HCT116 (cell line): ENCODE results near the gene CAMK2G. TPM values are rescaled to one million over a fixed set of nuclear protein-coding genes. Genes with fewer than 3 reads are reported as not detected.
A peak's percentile ranks its signal among the peaks of the same experiment; 100 is the strongest.

ENCODE experiments used
- ATAC-seq: fragments of 200-7000 bp; cut with Tn5 transposase; 2 replicates; pipeline ENCODE4 v1.9.1; 2020; ENCODE audit warnings: mild to moderate bottlenecking, moderate library complexity
- BruUV-seq: library from RNA; stranded (reverse); fragments of 400-500 nt; replicated peaks from 2 replicates; lab custom pipeline; 2021; lab: Mats Ljungman, UMichigan
- CTCF ChIA-PET: fragments of 300-600 bp; sonication (Branson Sonifier 250); formaldehyde crosslinking; loops from one replicate; lab custom pipeline; 2021; ENCODE audit warnings: antibody characterized with exemption; lab: Charles Lee
- POLR2A ChIA-PET: fragments of 300-600, 350-600 bp; sonication (Branson Sonifier 250); formaldehyde crosslinking; loops from one replicate; lab custom pipeline; 2021; ENCODE audit warnings: antibody characterized with exemption; lab: Charles Lee
- RAD21 ChIA-PET, 2 experiments: fragments of 300-600 bp; sonication (Branson Sonifier 250); formaldehyde crosslinking; loops; one replicate each; lab custom pipeline; 2023; ENCODE audit warnings: low total read pairs in 2 of 2; ENCODE audit not compliant: uncharacterized antibody in 2 of 2, unreplicated experiment in 2 of 2, low non-redundant PET in 1 of 2; lab: Charles Lee
- DNase-seq: peaks from one replicate; pipeline ENCODE4 v3.0.0-alpha.2; 2010; ENCODE audit warnings: low read depth, low spot score
- H2AFZ ChIP-seq: fragments of 200-600 bp; shearing (Covaris generic), sonication (generic); 2 replicates; pipeline ENCODE4 v1.6.1; 2017; ENCODE audit warnings: low read depth, mixed run types, mixed read lengths, antibody characterized with exemption, low read length; ENCODE audit not compliant: poor library complexity, severe bottlenecking
- H3K27ac ChIP-seq: 2 replicates; pipeline ENCODE4 v1.5.1; 2012; ENCODE audit warnings: low read depth, low read length
- H3K27me3 ChIP-seq: fragments of 200-600 bp; sonication (generic); 2 replicates; pipeline ENCODE4 v1.6.1; 2016; ENCODE audit warnings: mixed run types, low read length, mixed read lengths; ENCODE audit not compliant: insufficient read depth
- H3K36me3 ChIP-seq, 2 experiments: fragments of 200-500 bp in 1 of 2; fragments of 200-600 bp in 1 of 2; sonication (Bioruptor generic) in 1 of 2; sonication (generic) in 1 of 2; 2 replicates each; pipeline versions ENCODE4 v1.5.1 to v1.6.1; 2014 to 2016; ENCODE audit warnings: low read length in 2 of 2, inconsistent platforms in 1 of 2, mixed read lengths in 1 of 2, mixed run types in 1 of 2; ENCODE audit not compliant: insufficient read depth in 2 of 2, control insufficient read depth in 1 of 2
- H3K4me1 ChIP-seq, 2 experiments: fragments of 200-600 bp in 1 of 2; sonication (generic) in 1 of 2; 2 replicates each; pipeline versions ENCODE4 v1.5.1 to v1.6.1; 2012 to 2017; ENCODE audit warnings: low read length in 2 of 2, inconsistent platforms in 1 of 2, mild to moderate bottlenecking in 1 of 2, mixed read lengths in 1 of 2, mixed run types in 1 of 2, moderate library complexity in 1 of 2; ENCODE audit not compliant: insufficient read depth in 2 of 2, control insufficient read depth in 1 of 2
- H3K4me2 ChIP-seq: fragments of 200-600 bp; sonication (generic); 2 replicates; pipeline ENCODE4 v1.6.1; 2017; ENCODE audit warnings: mixed run types, low read length, mixed read lengths
- H3K4me3 ChIP-seq, 2 experiments: fragments of 200-600 bp in 1 of 2; sonication (generic) in 1 of 2; replicated peaks in 1 of 2; 2 replicates each; pipeline ENCODE4 v1.5.1; 2011 to 2016; ENCODE audit warnings: low read length in 2 of 2, control low read depth in 1 of 2, low read depth in 1 of 2, mild to moderate bottlenecking in 1 of 2, mixed read lengths in 1 of 2, mixed run types in 1 of 2
- H3K79me2 ChIP-seq: fragments of 200-600 bp; sonication (generic); 2 replicates; pipeline ENCODE4 v1.6.1; 2017; ENCODE audit warnings: mild to moderate bottlenecking, mixed run types, low read length, moderate library complexity, mixed read lengths; ENCODE audit not compliant: insufficient read depth
- H3K9ac ChIP-seq: fragments of 200-600 bp; sonication (generic); 2 replicates; pipeline ENCODE4 v1.6.1; 2016; ENCODE audit warnings: low read length, mixed read lengths
- H3K9me2 ChIP-seq: fragments of 200-600 bp; sonication (generic), shearing (Covaris generic); 2 replicates; pipeline ENCODE4 v1.6.1; 2017; ENCODE audit warnings: mixed run types, mild to moderate bottlenecking, moderate library complexity; ENCODE audit not compliant: insufficient read depth
- H3K9me3 ChIP-seq, 2 experiments: fragments of 200-500 bp in 1 of 2; fragments of 200-600 bp in 1 of 2; sonication (Bioruptor generic) in 1 of 2; sonication (generic) in 1 of 2; 2 replicates each; pipeline ENCODE4 v1.6.1; 2014 to 2017; ENCODE audit warnings: low read length in 2 of 2, mixed read lengths in 2 of 2, inconsistent platforms in 1 of 2, low read depth in 1 of 2, mild to moderate bottlenecking in 1 of 2, mixed run types in 1 of 2, moderate library complexity in 1 of 2; ENCODE audit not compliant: control insufficient read depth in 1 of 2, insufficient read depth in 1 of 2
- H4K20me1 ChIP-seq: fragments of 200-600 bp; sonication (generic), shearing (Covaris generic); 2 replicates; pipeline ENCODE4 v1.6.1; 2017; ENCODE audit warnings: mixed run types, mild to moderate bottlenecking, moderate library complexity; ENCODE audit not compliant: insufficient read depth
- ATF3 ChIP-seq: IDR thresholded peaks from 2 replicates; pipeline ENCODE4 v1.6.1; 2012
- CEBPB ChIP-seq: IDR thresholded peaks from 2 replicates; pipeline ENCODE4 v1.6.1; 2012; ENCODE audit warnings: low read depth
- CTCF ChIP-seq, 3 experiments: fragments of 200-600 bp in 1 of 3; sonication (generic) in 1 of 3; IDR thresholded peaks in 2 of 3; conservative IDR thresholded peaks in 1 of 3; 2 replicates each; pipeline ENCODE4 v1.5.1; 2012 to 2017; ENCODE audit warnings: low read depth in 2 of 3, low read length in 2 of 3, antibody characterized with exemption in 1 of 3, borderline replicate concordance in 1 of 3, control low read depth in 1 of 3, mild to moderate bottlenecking in 1 of 3, mixed read lengths in 1 of 3, mixed run types in 1 of 3, moderate library complexity in 1 of 3; ENCODE audit not compliant: insufficient read depth in 1 of 3
- EGR1 ChIP-seq: IDR thresholded peaks from 2 replicates; pipeline ENCODE4 v1.6.1; 2012; ENCODE audit warnings: low read depth
- ELF1 ChIP-seq: IDR thresholded peaks from 2 replicates; pipeline ENCODE4 v1.6.1; 2012; ENCODE audit warnings: low read depth, borderline replicate concordance
- EZH2 ChIP-seq: fragments of 200-600 bp; sonication (generic); IDR thresholded peaks from 2 replicates; pipeline ENCODE4 v1.6.1; 2017; ENCODE audit warnings: antibody characterized with exemption, mixed run types
- FOSL1 ChIP-seq: IDR thresholded peaks from 2 replicates; pipeline ENCODE4 v1.6.1; 2012; ENCODE audit warnings: low read depth
- POLR2A ChIP-seq: IDR thresholded peaks from 2 replicates; pipeline ENCODE4 v1.7.0; 2011; ENCODE audit warnings: borderline replicate concordance; ENCODE audit not compliant: insufficient read depth, insufficient read length; ENCODE audit errors: extremely low read depth
- RAD21 ChIP-seq: IDR thresholded peaks from 2 replicates; pipeline ENCODE4 v1.6.1; 2012; ENCODE audit warnings: low read depth, mild to moderate bottlenecking
- SIN3A ChIP-seq: IDR thresholded peaks from 2 replicates; pipeline ENCODE4 v1.6.1; 2012; ENCODE audit warnings: low read depth
- SP1 ChIP-seq: IDR thresholded peaks from 2 replicates; pipeline ENCODE4 v1.6.1; 2012; ENCODE audit warnings: low read depth
- SRF ChIP-seq: IDR thresholded peaks from 2 replicates; pipeline ENCODE4 v1.6.1; 2012; ENCODE audit warnings: low read depth
- TCF7L2 ChIP-seq: IDR thresholded peaks from 2 replicates; pipeline ENCODE4 v1.7.0; 2011; ENCODE audit warnings: borderline replicate concordance, inconsistent platforms; ENCODE audit not compliant: insufficient read depth, insufficient read length; ENCODE audit errors: extremely low read depth
- intact Hi-C: fragments of 100-400 bp; cut with micrococcal nuclease; formaldehyde crosslinking; loops from 2 replicates; pipeline ENCODE4 v1.10.0; 2022
- total RNA-seq: library from RNA; stranded (reverse); gene quantifications from one replicate; pipeline ENCODE4 v1.2.1, GENCODE V29; 2021; ENCODE audit not compliant: unreplicated experiment

CAMK2G gene
- total RNA-seq, 1 experiment from 2014 or later: 28.3 TPM

- Histone ChIP-seq H3K9me2 (no peaks in the 10 kb centered on the region), H4K20me1 (no peaks in the 10 kb centered on the region), H3K4me2 (peak overlapping the region; percentile 77; the same call in 1 of the 2 replicates), H3K9me3 (no peaks in the 10 kb centered on the region), H3K27me3 (no peaks in the 10 kb centered on the region), H3K79me2 (peaks cover 43% of the 10 kb centered on the region), H3K4me3 (peak overlapping the region; percentile 32 to 83; a peak in 3 of 4 replicates), H3K9ac (no peak overlapping the region)
- no peak for ATAC-seq
- RAD21 ChIA-PET: no interaction called here
- BruUV-seq: no TSS peak
- intact Hi-C loops: loop anchor here (5.0 kb wide), 1 partner anchor 103 kb away; no protein-coding TSS in a partner anchor
- TF ChIP-seq CTCF (IDR thresholded peaks at IDR 0.05 in 2 of 3, conservative IDR thresholded peaks at IDR 0.05 in 1 of 3; ENCODE audit: borderline replicate concordance in 1 of 3, insufficient read depth in 1 of 3, low read depth in 2 of 3, low read length in 2 of 3) (0 out of 6 replicates have a peak, but pooled peaks of 1 of the 3 experiments have one; percentile 10), RAD21 (peak; percentile 28), SRF (no peak)
- TF ChIP-seq, all 23 proteins: peak for 2
- Histone ChIP-seq H2AFZ (no peak overlapping the region), H3K27ac (no peak overlapping the region; the same call in 1 of the 2 replicates), H3K4me1 (peaks cover 9 to 25% of the 10 kb centered on the region in 2 experiments), H3K36me3 (peaks cover 24 to 31% of the 10 kb centered on the region in 2 experiments)
- no peak for DNase-seq
- ChIA-PET CTCF (no interaction called here), POLR2A (interaction anchor here (1.3 kb wide), 1 partner anchor 10 kb away, joined by 3 read pairs; no protein-coding TSS in a partner anchor)
These were observed 99.7 kb downstream of the CAMK2G start for GRCh38 chr10:73774637-73775036.

GRCh38 chr10:73773152-73773879, 101.0 kb downstream of the CAMK2G start:
- no peak overlapping the region for H2AFZ ChIP-seq
- H3K9ac ChIP-seq: peak overlapping the region; percentile 86
- BruUV-seq: TSS peak; percentile 48
- DNase-seq (no peak), ATAC-seq (peak; percentile 3)
- H4K20me1 ChIP-seq: no peaks in the 10 kb centered on the region
- H3K4me1 ChIP-seq: peaks cover 9 to 25% of the 10 kb centered on the region in 2 experiments
- H3K27ac ChIP-seq: peak overlapping the region; percentile 97
- H3K4me2 ChIP-seq: peak overlapping the region; percentile 77
- peaks cover 23 to 38% of the 10 kb centered on the region in 2 experiments for H3K36me3 ChIP-seq
- H3K27me3 ChIP-seq: no peaks in the 10 kb centered on the region
- ChIA-PET CTCF (interaction anchor here (0.7 to 1.8 kb wide), 2 partner anchors 9 to 106 kb away, joined by 3 to 7 read pairs; partner anchors contain the start of gene CHCHD1), RAD21 (interaction anchor here in 1 of 2 experiments (1.2 kb wide), 1 partner anchor 10 kb away, joined by 4 read pairs; no protein-coding TSS in a partner anchor), POLR2A (interaction anchor here (1.0 to 2.5 kb wide), 4 partner anchors 8 to 37 kb away, joined by 3 to 27 read pairs (median 4); partner anchors contain the start of gene CHCHD1)
- intact Hi-C loops: loop anchor here (5.0 kb wide), 1 partner anchor 104 kb away; no protein-coding TSS in a partner anchor
- H3K9me3 ChIP-seq: no peaks in the 10 kb centered on the region
- H3K9me2 ChIP-seq: no peaks in the 10 kb centered on the region
- H3K4me3 ChIP-seq: peak overlapping the region; percentile 66 to 83
- peaks cover 43% of the 10 kb centered on the region for H3K79me2 ChIP-seq
- TF ChIP-seq ATF3 (no peak), SRF (no peak), EGR1 (no peak), POLR2A (no peak), SIN3A (no peak), CEBPB (no peak), EZH2 (no peak), CTCF (IDR thresholded peaks at IDR 0.05 in 2 of 3, conservative IDR thresholded peaks at IDR 0.05 in 1 of 3; ENCODE audit: borderline replicate concordance in 1 of 3, insufficient read depth in 1 of 3, low read depth in 2 of 3, low read length in 2 of 3) (no peak), FOSL1 (no peak), TCF7L2 (no peak), RAD21 (no peak), SP1 (no peak), ELF1 (no peak)
